ENCODE data around the gene POU2F1.
"Not testable (repeated sequence)": the region's sequence is repeated elsewhere in the genome, so short reads cannot be mapped to it uniquely, and the experiment has no call there.

POU2F1 gene

DNA sequence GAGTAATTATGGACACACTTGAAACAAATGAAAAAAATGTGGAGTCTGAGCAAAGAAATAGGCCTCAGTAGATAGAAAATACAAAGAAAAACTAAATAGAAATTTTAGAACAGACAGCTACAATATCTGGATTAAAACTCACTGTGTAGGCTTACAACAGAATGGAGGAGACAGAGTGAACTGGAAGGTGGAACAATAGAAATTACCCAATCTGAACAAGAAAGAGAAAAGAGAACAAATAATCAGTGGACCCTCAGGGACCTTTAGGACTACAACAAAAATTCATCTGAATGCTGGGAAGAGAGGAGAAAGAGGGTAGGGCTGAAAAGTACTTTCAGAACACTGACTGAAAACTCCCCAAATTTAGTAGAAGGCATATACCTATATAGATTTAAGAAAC, 90.0 kb downstream of the POU2F1 start:
- H3K4me1 ChIP-seq (ENCODE audit: control insufficient read depth, insufficient read depth, low read length): peaks cover 4% of the 10 kb centered on the region
- no peaks in the 10 kb centered on the region for H3K9me3 ChIP-seq (ENCODE audit: control insufficient read depth, low read length)
- H3K4me3 ChIP-seq (ENCODE audit: low read length): no peak overlapping the region
- H3K27me3 ChIP-seq (ENCODE audit: control insufficient read depth, insufficient read depth, low read length): no peaks in the 10 kb centered on the region
- no peak overlapping the region for H3K9ac ChIP-seq (ENCODE audit: low read length)
- no peaks in the 10 kb centered on the region for H3K36me3 ChIP-seq (ENCODE audit: control insufficient read depth, insufficient read depth, low read length)

DNA sequence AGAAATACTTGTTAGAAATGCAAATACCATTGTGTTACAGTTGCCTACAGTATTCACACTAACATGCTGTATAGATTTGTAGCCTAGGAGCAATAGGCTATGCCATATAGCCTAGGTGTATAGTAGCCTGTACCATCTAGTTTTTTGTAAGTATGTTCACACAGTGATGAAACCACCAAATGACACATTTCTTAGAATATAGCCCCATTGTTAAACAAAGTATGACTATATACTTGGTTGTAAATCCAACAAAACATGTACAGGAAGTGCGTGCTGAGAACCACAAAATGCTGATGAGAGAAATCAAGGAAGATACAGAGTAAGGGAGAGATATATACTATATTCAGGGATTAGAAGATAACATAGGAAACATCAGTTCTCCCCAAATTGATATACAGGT, 92.2 kb downstream of the POU2F1 start:
- H3K27me3 ChIP-seq (ENCODE audit: control insufficient read depth, insufficient read depth, low read length): no peaks in the 10 kb centered on the region
- no peaks in the 10 kb centered on the region for H3K36me3 ChIP-seq (ENCODE audit: control insufficient read depth, insufficient read depth, low read length)
- no peaks in the 10 kb centered on the region for H3K9me3 ChIP-seq (ENCODE audit: control insufficient read depth, low read length)
- H3K4me1 ChIP-seq (ENCODE audit: control insufficient read depth, insufficient read depth, low read length): no peaks in the 10 kb centered on the region
- H3K9ac ChIP-seq (ENCODE audit: low read length): no peak overlapping the region
- no peak overlapping the region for H3K4me3 ChIP-seq (ENCODE audit: low read length)

DNA sequence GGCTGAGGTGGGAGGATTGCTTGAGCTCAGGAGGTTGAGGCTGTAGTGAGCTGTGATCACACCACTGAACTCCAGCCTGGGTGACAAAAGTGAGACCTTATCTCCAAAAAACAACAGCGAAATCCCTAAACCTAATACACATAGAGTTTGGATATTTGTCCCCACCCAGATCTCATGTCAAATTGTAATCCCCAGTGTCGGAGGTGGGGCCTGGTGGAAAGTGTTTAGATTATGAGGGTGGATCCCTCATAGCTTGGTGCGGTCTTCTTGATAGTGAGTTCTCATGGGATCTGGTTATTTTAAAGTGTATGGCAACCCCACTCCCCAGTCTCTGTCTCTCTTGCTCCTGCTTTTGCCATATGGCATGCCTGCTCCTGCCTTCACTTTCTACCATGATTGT, 94.0 kb downstream of the POU2F1 start:
- no peak overlapping the region for H3K9ac ChIP-seq (ENCODE audit: low read length)
- H3K27me3 ChIP-seq (ENCODE audit: control insufficient read depth, insufficient read depth, low read length): no peaks in the 10 kb centered on the region
- H3K36me3 ChIP-seq (ENCODE audit: control insufficient read depth, insufficient read depth, low read length): no peaks in the 10 kb centered on the region
- no peak overlapping the region for H3K4me3 ChIP-seq (ENCODE audit: low read length)
- H3K9me3 ChIP-seq (ENCODE audit: control insufficient read depth, low read length): no peaks in the 10 kb centered on the region
- no peaks in the 10 kb centered on the region for H3K4me1 ChIP-seq (ENCODE audit: control insufficient read depth, insufficient read depth, low read length)

DNA sequence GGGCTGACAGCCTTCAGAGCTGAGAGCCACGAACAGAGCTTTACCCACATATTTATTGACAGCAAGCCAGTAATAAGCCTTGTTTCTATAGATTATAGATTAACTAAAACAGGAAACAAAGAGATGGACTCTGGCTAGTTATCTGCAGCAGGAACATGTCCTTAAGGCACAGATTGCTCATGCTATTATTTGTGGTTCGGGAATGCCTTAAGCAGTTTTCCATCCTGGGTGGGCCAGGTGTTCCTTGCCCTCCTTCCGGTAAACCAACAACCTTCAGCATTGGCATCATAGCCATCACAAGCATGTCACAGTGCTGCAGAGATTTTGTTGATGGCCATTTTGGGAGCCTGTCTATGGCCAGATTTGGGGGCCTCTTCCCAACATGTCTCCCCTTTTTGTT, 96.8 kb downstream of the POU2F1 start:
- Histone ChIP-seq H3K36me3 (ENCODE audit: control insufficient read depth, insufficient read depth, low read length) (no peaks in the 10 kb centered on the region), H3K9me3 (ENCODE audit: control insufficient read depth, low read length) (peaks cover 5% of the 10 kb centered on the region)

DNA sequence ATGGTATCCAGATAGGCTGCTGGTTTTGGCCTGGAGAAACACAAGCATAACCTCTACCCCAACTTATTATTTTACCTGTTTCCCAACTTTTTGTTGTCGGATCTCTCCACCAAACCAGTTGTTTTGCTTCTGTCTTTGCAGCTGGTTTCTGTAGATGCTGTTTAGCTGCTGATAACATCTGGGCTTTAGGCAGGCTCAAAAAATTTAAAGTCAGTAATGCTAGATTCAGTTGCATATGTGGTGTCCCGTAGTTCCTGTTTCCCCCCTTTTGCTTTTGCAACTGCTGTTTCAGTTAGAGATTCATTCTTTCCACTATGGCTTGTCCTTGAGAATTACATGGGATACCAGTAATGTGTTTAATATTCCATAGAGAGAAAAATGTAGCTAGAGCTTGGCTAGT, 98.5 kb downstream of the POU2F1 start:
- H3K36me3 ChIP-seq (ENCODE audit: control insufficient read depth, insufficient read depth, low read length); H3K27me3 ChIP-seq (ENCODE audit: control insufficient read depth, insufficient read depth, low read length); H3K9me3 ChIP-seq (ENCODE audit: control insufficient read depth, low read length); H3K4me1 ChIP-seq (ENCODE audit: control insufficient read depth, insufficient read depth, low read length); H3K9ac ChIP-seq (ENCODE audit: low read length); H3K4me3 ChIP-seq (ENCODE audit: low read length): not testable (repeated sequence)

More for the DNA sequence above, 96.8 kb downstream of the POU2F1 start:
- H3K27me3 ChIP-seq (ENCODE audit: control insufficient read depth, insufficient read depth, low read length): no peaks in the 10 kb centered on the region
- no peak overlapping the region for H3K9ac ChIP-seq (ENCODE audit: low read length)
- H3K4me1 ChIP-seq (ENCODE audit: control insufficient read depth, insufficient read depth, low read length): no peaks in the 10 kb centered on the region
- no peak overlapping the region for H3K4me3 ChIP-seq (ENCODE audit: low read length)

DNA sequence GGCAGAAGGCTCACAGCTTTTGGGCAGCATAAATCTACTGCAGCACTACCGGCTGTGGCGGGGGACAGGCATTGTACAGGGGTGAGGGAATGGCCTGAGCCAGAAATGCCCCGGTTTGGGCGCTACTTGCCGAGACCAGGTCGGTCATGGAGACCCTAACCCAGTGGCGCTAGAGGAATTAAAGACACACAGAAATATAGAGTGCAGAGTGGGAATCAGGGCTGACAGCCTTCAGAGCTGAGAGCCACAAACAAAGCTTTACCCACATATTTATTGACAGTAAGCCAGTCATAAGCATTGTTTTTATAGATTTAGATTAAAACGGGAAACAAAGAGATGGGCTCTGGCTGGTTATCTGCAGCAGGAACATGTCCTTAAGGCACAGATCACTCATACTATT, 101.8 kb downstream of the POU2F1 start:
- no peak overlapping the region for H3K4me3 ChIP-seq (ENCODE audit: low read length)
- no peaks in the 10 kb centered on the region for H3K4me1 ChIP-seq (ENCODE audit: control insufficient read depth, insufficient read depth, low read length)
- H3K36me3 ChIP-seq (ENCODE audit: control insufficient read depth, insufficient read depth, low read length): no peaks in the 10 kb centered on the region
- peaks cover 5% of the 10 kb centered on the region for H3K9me3 ChIP-seq (ENCODE audit: control insufficient read depth, low read length)
- H3K27me3 ChIP-seq (ENCODE audit: control insufficient read depth, insufficient read depth, low read length): no peaks in the 10 kb centered on the region
- H3K9ac ChIP-seq (ENCODE audit: low read length): no peak overlapping the region

DNA sequence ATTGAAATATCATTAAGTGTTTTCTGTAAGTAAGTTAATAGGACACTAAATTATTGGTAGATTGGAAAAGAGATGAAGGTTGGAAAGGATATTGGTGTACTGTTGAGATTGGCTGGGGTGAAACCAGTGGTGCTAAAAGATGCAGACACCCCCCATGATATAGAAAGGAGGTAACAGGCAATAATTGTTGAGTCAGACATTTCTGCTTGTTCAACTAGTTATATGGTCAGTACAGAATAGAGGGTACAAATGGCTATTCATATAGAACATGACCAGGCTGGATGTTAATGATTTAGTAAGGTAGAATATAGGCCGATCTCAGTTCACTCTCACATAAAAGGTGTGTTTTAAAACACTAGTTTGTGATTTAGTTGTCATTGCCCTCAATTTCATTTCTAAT, 104.5 kb downstream of the POU2F1 start:
- Histone ChIP-seq H3K4me1 (ENCODE audit: control insufficient read depth, insufficient read depth, low read length) (no peaks in the 10 kb centered on the region), H3K9me3 (ENCODE audit: control insufficient read depth, low read length) (peaks cover 5% of the 10 kb centered on the region), H3K27me3 (ENCODE audit: control insufficient read depth, insufficient read depth, low read length) (no peaks in the 10 kb centered on the region), H3K4me3 (ENCODE audit: low read length) (no peak overlapping the region), H3K36me3 (ENCODE audit: control insufficient read depth, insufficient read depth, low read length) (no peaks in the 10 kb centered on the region), H3K9ac (ENCODE audit: low read length) (no peak overlapping the region)

DNA sequence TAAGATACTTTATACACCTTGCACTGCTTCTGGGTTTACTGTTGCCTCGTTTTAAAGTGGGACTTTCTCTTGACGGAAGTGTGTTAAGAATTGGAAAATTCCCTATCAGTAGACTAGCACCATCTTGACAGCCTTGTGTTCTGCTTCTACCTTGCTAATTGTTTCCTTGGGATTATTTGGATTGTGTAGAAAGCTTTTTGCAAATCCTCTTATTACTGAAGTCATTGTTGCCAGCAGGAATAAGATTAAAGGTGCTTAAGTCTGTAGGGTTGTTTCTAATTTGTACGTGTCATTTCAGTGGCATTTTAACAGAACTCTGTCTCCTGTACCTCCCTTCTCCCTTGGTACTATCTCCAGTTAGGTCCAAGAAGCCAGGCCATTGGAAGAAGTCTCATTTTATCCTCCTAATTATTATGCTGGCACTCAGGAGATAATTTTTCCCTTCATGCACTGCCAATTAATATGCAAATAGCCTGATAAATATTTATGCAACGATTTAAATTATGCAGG, 107.7 kb downstream of the POU2F1 start:
- Histone ChIP-seq H3K9me3 (ENCODE audit: control insufficient read depth, low read length) (no peaks in the 10 kb centered on the region), H3K27me3 (ENCODE audit: control insufficient read depth, insufficient read depth, low read length) (no peaks in the 10 kb centered on the region), H3K9ac (ENCODE audit: low read length) (no peak overlapping the region), H3K36me3 (ENCODE audit: control insufficient read depth, insufficient read depth, low read length) (no peaks in the 10 kb centered on the region), H3K4me1 (ENCODE audit: control insufficient read depth, insufficient read depth, low read length) (peaks cover 3% of the 10 kb centered on the region), H3K4me3 (ENCODE audit: low read length) (no peak overlapping the region)

DNA sequence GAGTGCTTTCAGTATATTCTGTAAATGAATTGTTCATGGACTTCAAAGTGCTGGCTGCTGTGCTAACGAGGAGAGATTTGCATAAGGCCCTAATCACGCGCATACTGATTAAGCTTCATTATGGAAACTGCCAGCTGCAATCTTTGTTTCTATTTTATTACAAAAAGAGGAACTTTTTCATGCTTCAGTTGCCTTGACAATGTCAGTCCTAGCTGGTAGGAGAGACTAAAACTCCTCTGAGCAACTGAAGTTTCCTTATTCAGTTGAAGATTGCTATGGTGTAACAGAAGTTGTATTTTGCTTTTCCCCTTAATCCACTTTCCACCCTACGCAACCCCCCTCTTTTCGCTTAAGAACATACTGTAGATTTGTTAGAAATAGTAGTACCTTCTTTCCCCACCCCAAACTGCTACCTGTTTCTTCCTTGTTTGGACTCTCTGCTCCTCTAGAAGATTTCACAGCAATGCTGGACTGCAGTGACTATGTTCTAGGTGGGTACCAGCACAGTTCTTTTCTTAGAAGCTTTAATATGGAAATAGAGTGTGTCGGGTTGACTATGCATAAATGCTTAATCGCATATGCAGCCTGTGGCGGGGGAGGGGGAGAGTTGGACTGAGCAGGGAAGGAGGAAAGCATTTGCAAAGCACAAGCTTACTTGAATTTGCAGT, 108.3 kb downstream of the POU2F1 start:
- H3K4me1 ChIP-seq (ENCODE audit: control insufficient read depth, insufficient read depth, low read length): peaks cover 9% of the 10 kb centered on the region
- no peaks in the 10 kb centered on the region for H3K36me3 ChIP-seq (ENCODE audit: control insufficient read depth, insufficient read depth, low read length)
- no peak overlapping the region for H3K9ac ChIP-seq (ENCODE audit: low read length)
- H3K9me3 ChIP-seq (ENCODE audit: control insufficient read depth, low read length): no peaks in the 10 kb centered on the region
- no peaks in the 10 kb centered on the region for H3K27me3 ChIP-seq (ENCODE audit: control insufficient read depth, insufficient read depth, low read length)
- H3K4me3 ChIP-seq (ENCODE audit: low read length): no peak overlapping the region

DNA sequence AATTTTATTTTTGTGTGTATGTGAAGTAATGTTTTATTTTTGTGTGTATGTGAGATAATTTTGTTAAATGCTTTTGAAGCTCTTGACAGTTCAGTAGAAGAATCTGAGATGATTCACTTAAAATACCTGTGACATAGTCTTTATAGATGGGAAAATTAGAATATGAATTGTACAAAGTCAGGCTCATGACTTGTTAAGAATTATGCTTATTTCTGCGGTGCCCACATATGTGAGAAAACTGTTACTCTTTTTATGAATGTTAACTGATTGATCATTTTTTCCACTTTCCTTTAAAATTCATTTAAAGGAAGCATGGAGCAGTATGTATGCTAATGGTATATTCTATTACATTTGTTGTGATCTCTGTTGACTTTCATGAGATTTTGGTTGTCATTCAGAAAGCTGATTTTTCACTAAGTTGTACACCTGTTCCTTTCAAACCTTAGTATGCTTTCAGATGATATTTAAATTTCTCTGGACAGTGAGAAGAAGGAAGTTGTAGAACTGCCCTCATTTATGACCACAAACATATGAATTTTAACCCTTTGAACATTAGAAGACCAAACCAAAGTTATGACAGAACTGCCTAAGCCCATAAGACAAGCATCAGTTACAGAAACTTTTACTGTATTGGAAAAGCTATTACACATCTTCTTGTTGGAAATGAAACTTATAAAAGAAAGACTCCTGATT, 110.1 kb downstream of the POU2F1 start:
- Histone ChIP-seq H3K4me3 (ENCODE audit: low read length) (no peak overlapping the region), H3K9ac (ENCODE audit: low read length) (no peak overlapping the region), H3K9me3 (ENCODE audit: control insufficient read depth, low read length) (no peaks in the 10 kb centered on the region), H3K4me1 (ENCODE audit: control insufficient read depth, insufficient read depth, low read length) (peaks cover 9% of the 10 kb centered on the region), H3K27me3 (ENCODE audit: control insufficient read depth, insufficient read depth, low read length) (no peaks in the 10 kb centered on the region), H3K36me3 (ENCODE audit: control insufficient read depth, insufficient read depth, low read length) (no peaks in the 10 kb centered on the region)

DNA sequence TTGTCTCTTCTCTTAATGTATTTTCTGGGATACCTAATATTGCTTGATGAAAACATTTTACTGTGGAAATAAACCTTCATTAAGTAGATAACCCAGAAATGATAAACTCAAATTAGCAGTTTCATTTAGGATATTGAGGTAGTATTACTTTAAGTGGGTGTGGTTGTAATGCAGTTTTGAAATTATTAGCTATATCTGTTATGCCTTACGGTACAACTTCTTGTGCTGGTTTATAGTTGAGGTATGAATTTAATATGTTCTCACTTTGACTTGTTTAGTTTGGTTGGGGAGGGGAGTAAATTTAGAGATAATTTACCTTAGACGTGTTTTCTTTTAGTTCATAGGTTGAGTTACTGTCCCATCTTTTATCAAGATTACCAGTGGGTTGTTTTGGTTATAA, 111.0 kb downstream of the POU2F1 start:
- Histone ChIP-seq H3K27me3 (ENCODE audit: control insufficient read depth, insufficient read depth, low read length) (no peaks in the 10 kb centered on the region), H3K36me3 (ENCODE audit: control insufficient read depth, insufficient read depth, low read length) (no peaks in the 10 kb centered on the region), H3K4me3 (ENCODE audit: low read length) (no peak overlapping the region), H3K4me1 (ENCODE audit: control insufficient read depth, insufficient read depth, low read length) (peaks cover 9% of the 10 kb centered on the region), H3K9ac (ENCODE audit: low read length) (no peak overlapping the region), H3K9me3 (ENCODE audit: control insufficient read depth, low read length) (no peaks in the 10 kb centered on the region)

DNA sequence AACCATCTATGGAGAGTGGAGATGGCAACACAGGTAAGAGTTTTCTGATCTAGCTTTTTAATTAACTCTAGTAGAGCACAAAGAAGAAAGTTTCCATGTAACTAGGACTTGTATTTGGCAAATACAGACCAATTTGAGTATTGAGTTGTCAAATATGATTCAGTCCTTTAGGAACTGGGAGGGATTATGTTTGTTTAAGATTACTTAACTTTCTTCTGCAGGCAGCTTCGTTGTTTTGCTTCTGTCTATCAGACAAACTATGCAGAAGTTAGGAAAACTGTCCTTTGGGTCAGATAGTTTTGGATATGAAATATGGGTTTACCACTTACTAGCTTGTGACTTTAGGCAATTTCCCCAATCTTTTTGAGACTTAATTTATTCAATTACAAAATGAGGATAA, 111.8 kb downstream of the POU2F1 start:
- no peaks in the 10 kb centered on the region for H3K9me3 ChIP-seq (ENCODE audit: control insufficient read depth, low read length)
- H3K4me3 ChIP-seq (ENCODE audit: low read length): no peak overlapping the region
- no peaks in the 10 kb centered on the region for H3K27me3 ChIP-seq (ENCODE audit: control insufficient read depth, insufficient read depth, low read length)
- no peak overlapping the region for H3K9ac ChIP-seq (ENCODE audit: low read length)
- no peaks in the 10 kb centered on the region for H3K36me3 ChIP-seq (ENCODE audit: control insufficient read depth, insufficient read depth, low read length)
- peaks cover 9% of the 10 kb centered on the region for H3K4me1 ChIP-seq (ENCODE audit: control insufficient read depth, insufficient read depth, low read length)

All from mucosa of stomach (tissue), 1 donor.